ENCODE measurements around the gene OTX2.

The OTX2 gene

DNA sequence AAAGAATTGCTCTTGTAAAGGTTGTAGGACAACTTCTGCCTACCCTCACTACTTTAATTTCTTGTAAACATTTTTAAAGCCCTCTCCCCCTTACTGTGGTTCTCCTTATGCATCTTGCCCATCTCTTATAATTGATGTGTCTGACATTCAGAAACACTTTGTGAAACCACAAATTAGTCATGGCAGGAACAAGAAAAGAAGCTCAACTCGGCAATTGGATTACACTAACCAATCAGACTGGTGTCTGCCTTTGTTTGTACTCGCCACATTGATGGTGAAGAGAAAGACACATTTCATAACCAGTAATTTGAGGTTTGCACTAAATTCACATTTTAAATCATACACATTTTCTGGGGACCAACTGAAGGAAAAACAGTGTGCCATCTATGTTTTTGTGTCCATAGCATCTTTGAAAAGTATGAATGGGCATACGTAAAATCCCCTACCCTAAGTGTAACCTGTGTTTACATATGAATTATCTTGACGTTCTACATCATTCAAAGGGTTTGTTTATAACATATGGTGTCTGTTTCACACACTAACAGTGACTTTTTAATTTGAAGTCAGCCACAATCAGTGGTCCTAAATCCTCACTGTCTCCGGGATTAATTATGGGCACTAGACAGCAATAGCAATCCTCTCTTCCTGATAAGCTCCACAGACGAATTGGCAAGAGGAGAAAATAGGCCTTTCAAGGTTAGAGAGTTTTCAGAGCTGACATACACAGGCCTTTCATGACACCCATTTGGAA, 49.9 kb downstream of the OTX2 start:
- no peak for TF ChIP-seq SIN3A (IDR thresholded peaks at IDR 0.05; ENCODE audit: borderline replicate concordance, insufficient read depth, low read length)
- no peak for TF ChIP-seq FOXP2 (optimal IDR thresholded peaks at IDR 0.05; ENCODE audit: borderline replicate concordance, extremely low read depth, extremely low read length, insufficient read depth)
- no peak for TF ChIP-seq POLR2AphosphoS5 (IDR thresholded peaks at IDR 0.05; ENCODE audit: low read depth, low read length)
- TF ChIP-seq, protein P1, sequence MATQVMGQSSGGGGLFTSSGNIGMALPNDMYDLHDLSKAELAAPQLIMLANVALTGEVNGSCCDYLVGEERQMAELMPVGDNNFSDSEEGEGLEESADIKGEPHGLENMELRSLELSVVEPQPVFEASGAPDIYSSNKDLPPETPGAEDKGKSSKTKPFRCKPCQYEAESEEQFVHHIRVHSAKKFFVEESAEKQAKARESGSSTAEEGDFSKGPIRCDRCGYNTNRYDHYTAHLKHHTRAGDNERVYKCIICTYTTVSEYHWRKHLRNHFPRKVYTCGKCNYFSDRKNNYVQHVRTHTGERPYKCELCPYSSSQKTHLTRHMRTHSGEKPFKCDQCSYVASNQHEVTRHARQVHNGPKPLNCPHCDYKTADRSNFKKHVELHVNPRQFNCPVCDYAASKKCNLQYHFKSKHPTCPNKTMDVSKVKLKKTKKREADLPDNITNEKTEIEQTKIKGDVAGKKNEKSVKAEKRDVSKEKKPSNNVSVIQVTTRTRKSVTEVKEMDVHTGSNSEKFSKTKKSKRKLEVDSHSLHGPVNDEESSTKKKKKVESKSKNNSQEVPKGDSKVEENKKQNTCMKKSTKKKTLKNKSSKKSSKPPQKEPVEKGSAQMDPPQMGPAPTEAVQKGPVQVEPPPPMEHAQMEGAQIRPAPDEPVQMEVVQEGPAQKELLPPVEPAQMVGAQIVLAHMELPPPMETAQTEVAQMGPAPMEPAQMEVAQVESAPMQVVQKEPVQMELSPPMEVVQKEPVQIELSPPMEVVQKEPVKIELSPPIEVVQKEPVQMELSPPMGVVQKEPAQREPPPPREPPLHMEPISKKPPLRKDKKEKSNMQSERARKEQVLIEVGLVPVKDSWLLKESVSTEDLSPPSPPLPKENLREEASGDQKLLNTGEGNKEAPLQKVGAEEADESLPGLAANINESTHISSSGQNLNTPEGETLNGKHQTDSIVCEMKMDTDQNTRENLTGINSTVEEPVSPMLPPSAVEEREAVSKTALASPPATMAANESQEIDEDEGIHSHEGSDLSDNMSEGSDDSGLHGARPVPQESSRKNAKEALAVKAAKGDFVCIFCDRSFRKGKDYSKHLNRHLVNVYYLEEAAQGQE (IDR thresholded peaks at IDR 0.05; ENCODE audit: insufficient read depth in 1 of 2, low read depth in 2 of 2, low read length in 2 of 2) = no peak
- no peak for TF ChIP-seq TAF1 (IDR thresholded peaks at IDR 0.05; ENCODE audit: borderline replicate concordance, insufficient read depth, low read length)

DNA sequence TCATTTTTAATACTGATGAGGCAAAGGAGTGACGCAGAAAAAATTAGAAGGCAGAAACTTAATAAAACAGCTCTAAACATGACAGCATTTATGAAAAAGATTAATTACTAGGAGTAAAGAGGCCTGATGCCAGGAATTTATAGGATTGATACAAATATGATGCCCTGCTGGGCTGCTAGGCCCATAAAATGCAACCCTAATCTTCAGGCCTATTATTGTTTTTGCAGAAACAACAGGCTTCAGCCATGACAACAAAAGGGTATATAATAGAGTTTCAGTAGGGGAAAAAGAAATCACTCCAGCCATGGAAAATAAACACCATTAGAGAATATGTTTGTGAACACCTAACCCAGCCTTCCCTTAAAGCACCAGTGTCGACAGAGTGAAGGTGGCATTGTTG, 50.6 kb downstream of the OTX2 start:
- TF ChIP-seq, protein P1 (IDR thresholded peaks at IDR 0.05; ENCODE audit: insufficient read depth in 1 of 2, low read depth in 2 of 2, low read length in 2 of 2) = no peak
- no peak for TF ChIP-seq SIN3A (IDR thresholded peaks at IDR 0.05; ENCODE audit: borderline replicate concordance, insufficient read depth, low read length)

DNA sequence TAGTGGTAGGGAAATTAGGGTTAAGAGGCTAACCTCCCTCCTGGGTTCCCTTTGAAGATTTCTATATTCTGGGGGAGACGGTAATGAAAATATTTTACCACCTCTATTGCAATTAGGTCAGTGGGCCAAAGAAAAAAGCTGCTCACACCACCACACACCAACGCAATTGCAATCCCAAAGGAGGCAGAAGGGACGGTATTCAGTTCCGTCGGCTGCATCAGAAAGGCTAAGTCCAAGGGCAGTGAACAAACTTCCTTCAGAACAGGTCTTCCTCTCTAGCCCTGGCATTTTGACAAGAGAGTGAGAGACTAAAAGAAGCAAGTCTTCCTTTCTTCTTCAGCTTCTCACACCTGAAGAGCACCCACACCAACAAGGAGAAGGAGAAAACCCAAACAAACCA, 51.2 kb downstream of the OTX2 start:
- TF ChIP-seq POLR2AphosphoS5 (IDR thresholded peaks at IDR 0.05; ENCODE audit: low read depth, low read length) = no peak
- no peak for TF ChIP-seq SIN3A (IDR thresholded peaks at IDR 0.05; ENCODE audit: borderline replicate concordance, insufficient read depth, low read length)

DNA sequence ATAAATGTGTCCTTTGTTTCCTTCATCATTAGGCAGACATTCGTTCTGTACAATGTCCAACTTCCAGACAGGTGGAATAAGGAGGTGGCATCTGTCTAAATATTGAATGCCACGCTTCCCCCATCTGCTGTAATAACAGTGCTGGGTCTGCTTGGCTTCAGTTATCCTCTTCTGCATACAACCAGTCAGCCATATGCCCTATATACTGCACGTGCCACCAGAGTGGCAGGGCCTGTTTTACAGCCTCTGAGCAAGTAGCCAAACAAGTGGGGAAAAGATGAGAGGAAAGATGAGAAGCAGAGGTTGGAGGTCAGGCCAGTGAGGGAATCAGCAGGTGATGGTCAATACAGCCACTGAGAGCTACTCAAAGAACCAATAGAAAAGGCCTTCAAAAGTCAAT, 55.4 kb downstream of the OTX2 start:
- no peak for TF ChIP-seq POLR2AphosphoS5 (IDR thresholded peaks at IDR 0.05; ENCODE audit: low read depth, low read length)
- TF ChIP-seq TAF1 (IDR thresholded peaks at IDR 0.05; ENCODE audit: borderline replicate concordance, insufficient read depth, low read length) = no peak
- no peak for TF ChIP-seq FOXP2 (optimal IDR thresholded peaks at IDR 0.05; ENCODE audit: borderline replicate concordance, extremely low read depth, extremely low read length, insufficient read depth)
- no peak for TF ChIP-seq SIN3A (IDR thresholded peaks at IDR 0.05; ENCODE audit: borderline replicate concordance, insufficient read depth, low read length)
- TF ChIP-seq, protein P1 (IDR thresholded peaks at IDR 0.05; ENCODE audit: insufficient read depth in 1 of 2, low read depth in 2 of 2, low read length in 2 of 2) = no peak

DNA sequence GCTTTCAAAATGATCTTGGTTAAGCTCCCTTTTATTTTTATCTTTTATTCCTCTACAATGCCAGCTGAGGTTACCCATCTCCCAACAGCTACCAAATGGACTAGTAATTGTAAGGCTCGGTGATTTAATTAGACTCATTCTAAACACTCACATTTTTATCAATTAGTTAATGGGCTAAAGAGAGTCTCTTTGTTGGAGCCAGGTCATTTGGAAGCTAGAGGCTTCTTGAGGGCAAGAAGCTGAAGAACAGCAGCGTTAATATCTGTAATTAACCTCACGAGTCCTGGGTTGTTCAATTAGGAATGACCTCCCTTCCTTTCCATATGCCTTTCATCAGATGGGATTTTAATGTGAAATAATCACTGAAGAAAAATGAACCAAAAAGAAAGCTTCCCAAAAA, 56.9 kb downstream of the OTX2 start:
- TF ChIP-seq TAF1 (IDR thresholded peaks at IDR 0.05; ENCODE audit: borderline replicate concordance, insufficient read depth, low read length) = no peak
- TF ChIP-seq SIN3A (IDR thresholded peaks at IDR 0.05; ENCODE audit: borderline replicate concordance, insufficient read depth, low read length) = no peak
- no peak for TF ChIP-seq POLR2AphosphoS5 (IDR thresholded peaks at IDR 0.05; ENCODE audit: low read depth, low read length)
- TF ChIP-seq, protein P1 (IDR thresholded peaks at IDR 0.05; ENCODE audit: insufficient read depth in 1 of 2, low read depth in 2 of 2, low read length in 2 of 2) = no peak
- no peak for TF ChIP-seq FOXP2 (optimal IDR thresholded peaks at IDR 0.05; ENCODE audit: borderline replicate concordance, extremely low read depth, extremely low read length, insufficient read depth)

Measured in PFSK-1 (cell line).